K562 (cell line): ENCODE results near the gene CCDC172.

Experiments used
- BHLHE40 ChIP-seq: IDR thresholded peaks from 2 replicates; pipeline ENCODE4 v1.6.1; 2011; ENCODE audit warnings: low read length, improper control_type of control experiment
- ELK1 ChIP-seq: sonication (generic); formaldehyde crosslinking; IDR thresholded peaks from 2 replicates; pipeline ENCODE4 v1.8.1; 2022; ENCODE audit warnings: missing genetic modification reagents
- GATA2 ChIP-seq: sonication (generic); formaldehyde crosslinking; IDR thresholded peaks from 2 replicates; pipeline ENCODE4 v1.4.0; 2020; ENCODE audit warnings: mild to moderate bottlenecking, missing genetic modification reagents
- NFRKB ChIP-seq: fragments of 450-650 bp; IDR thresholded peaks from 2 replicates; pipeline ENCODE4 v1.6.1; 2016; ENCODE audit warnings: low read depth
- POLR2AphosphoS5 ChIP-seq: IDR thresholded peaks from 2 replicates; pipeline ENCODE4 v1.6.1; 2011; ENCODE audit warnings: mild to moderate bottlenecking, low read depth, low read length, moderate library complexity; ENCODE audit not compliant: control insufficient read depth, insufficient read depth

DNA sequence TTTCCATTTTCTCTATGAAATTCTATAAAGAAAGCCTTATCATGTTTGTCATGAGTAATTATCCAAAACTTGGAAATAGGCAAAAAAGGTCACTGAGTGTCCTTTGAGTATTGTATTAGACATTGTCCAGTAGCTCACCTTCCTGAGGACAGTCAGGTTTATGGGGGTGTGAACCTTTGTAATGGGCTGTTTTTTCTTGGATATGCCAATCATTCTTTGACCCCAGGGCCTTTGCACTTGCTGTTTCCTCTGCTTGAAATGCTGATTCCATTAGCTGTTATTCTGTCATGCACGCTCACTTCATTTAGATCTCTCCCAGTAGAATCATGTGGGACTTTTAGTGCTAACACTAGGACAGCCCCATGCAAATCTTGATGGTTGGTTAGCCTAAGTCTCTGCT is 4.9 kb downstream of the CCDC172 start:
- TF ChIP-seq BHLHE40: no peak
- TF ChIP-seq NFRKB: no peak
- TF ChIP-seq ELK1 (CRISPR knock-in tag): no peak
- no peak for TF ChIP-seq POLR2AphosphoS5
- no peak for TF ChIP-seq GATA2
